MG63 (cell line): ENCODE data around the gene PSIP1. TPM values are rescaled to one million over a fixed set of nuclear protein-coding genes. Genes with fewer than 3 reads are reported as not detected.

ENCODE experiments used
- DNase-seq: peaks from one replicate; pipeline ENCODE4 v3.0.0-alpha.2; 2020
- H3K27me3 ChIP-seq: fragments of 250-450 bp; sonication (Bioruptor Pico); 2 replicates; pipeline ENCODE4 v1.5.1; 2020; ENCODE audit warnings: mild to moderate bottlenecking, moderate library complexity
- H3K36me3 ChIP-seq: fragments of 250-450 bp; sonication (Bioruptor Pico); 2 replicates; pipeline ENCODE4 v1.5.1; 2020; ENCODE audit warnings: mild to moderate bottlenecking, moderate library complexity
- H3K4me3 ChIP-seq: fragments of 250-450 bp; sonication (Bioruptor Pico); 2 replicates; pipeline ENCODE4 v1.5.1; 2020; ENCODE audit warnings: mild to moderate bottlenecking, moderate library complexity
- H3K9me3 ChIP-seq: fragments of 250-450 bp; sonication (Bioruptor Pico); 2 replicates; pipeline ENCODE4 v1.5.1; 2020; ENCODE audit warnings: mild to moderate bottlenecking, moderate library complexity
- total RNA-seq: library from RNA; depleted of rRNA; stranded (reverse); fragments of >200 nt; shearing (Covaris generic); gene quantifications from 2 replicates; pipeline ENCODE4 v1.2.3, GENCODE V29; 2014; ENCODE audit warnings: low replicate concordance; rRNA removed

The PSIP1 gene
- total RNA-seq, 1 experiment from 2014 or later, result 347 TPM

DNA sequence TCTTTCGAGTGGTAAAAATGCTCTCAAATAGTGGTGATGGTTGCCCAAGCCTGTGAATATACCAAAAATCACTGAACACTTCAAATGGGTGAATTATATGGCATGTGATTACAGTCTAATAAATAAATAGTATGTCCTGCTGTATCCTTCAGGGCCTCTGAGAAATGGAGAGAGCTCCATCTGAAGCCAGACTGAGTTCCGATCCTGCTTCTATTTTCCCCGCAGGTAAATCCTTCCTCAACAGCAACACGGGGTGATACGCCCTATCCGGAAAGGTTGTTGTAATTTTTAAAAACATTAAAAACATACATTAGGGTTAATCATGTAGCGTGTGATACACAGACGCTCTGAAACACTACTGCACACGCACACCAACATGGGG, 88.8 kb downstream of the PSIP1 start:
- Histone ChIP-seq H3K4me3 (peak overlapping the region; percentile 92), H3K9me3 (no peaks in the 10 kb centered on the region), H3K27me3 (no peaks in the 10 kb centered on the region), H3K36me3 (peaks cover 39% of the 10 kb centered on the region)
- DNase-seq, result no peak

DNA sequence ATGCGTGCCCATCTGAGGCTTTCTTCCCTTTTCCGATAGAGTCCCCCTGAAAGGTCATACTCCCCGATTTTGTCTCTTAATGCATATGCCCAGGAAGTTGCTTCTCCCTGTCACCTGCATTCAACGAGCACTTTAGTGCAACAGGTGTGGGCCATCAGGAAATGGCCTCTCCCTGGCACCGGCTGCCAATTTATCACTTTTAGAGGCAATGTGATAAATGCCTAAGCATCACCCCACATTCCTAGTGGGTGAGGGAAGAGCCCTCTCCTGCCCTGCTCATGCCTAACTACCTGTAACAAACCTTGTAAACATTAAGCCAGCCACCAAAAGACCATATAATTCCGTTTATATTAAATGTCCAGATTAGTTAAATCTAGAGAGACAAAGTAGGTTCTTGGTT, 89.2 kb downstream of the PSIP1 start:
- peak overlapping the region; percentile 92 for H3K4me3 ChIP-seq
- no peaks in the 10 kb centered on the region for H3K9me3 ChIP-seq
- peaks cover 34% of the 10 kb centered on the region for H3K36me3 ChIP-seq
- no peaks in the 10 kb centered on the region for H3K27me3 ChIP-seq
- no peak for DNase-seq

DNA sequence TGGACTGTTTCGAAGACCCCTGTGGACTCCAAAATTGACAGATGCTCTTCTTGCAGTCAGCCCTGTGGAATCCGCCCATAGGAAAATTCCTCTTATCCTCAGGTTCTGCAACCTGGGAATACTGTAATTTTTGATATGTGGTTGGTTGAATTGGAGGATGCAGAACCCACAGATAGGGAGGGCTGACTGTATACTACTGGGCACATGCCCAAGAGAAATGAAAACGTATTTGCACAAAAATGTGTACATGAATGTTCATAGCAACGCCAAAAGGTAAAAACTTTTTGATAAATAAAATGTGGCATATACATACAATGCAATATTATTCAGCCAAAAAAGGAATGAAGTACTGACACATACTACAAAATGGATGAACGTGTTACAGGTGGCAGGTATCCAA, 90.0 kb downstream of the PSIP1 start:
- H3K27me3 ChIP-seq, result no peaks in the 10 kb centered on the region
- no peak overlapping the region for H3K4me3 ChIP-seq
- H3K9me3 ChIP-seq, result no peaks in the 10 kb centered on the region
- H3K36me3 ChIP-seq, result peaks cover 27% of the 10 kb centered on the region
- no peak for DNase-seq

DNA sequence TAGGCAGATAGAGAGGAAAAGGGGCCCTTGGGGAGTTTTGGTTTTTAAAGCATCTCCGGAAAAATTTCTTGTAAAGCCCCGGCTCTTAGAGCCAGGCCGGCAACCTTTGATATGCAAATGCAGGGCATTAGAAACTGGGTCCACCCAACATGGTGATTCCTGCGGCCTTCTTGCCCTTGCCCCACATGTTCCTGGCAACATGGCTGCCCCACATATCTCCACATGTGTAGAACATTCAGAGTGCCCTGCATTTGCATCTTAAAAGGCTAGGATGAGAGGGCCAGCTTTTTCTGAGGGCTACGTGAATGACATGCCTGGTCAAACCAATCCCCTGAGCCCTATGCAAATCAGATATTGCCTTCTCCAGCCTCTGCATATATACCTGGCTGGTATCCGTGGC, 93.1 kb downstream of the PSIP1 start:
- peaks cover 16% of the 10 kb centered on the region for H3K9me3 ChIP-seq
- H3K36me3 ChIP-seq, result no peaks in the 10 kb centered on the region
- H3K4me3 ChIP-seq, result no peak overlapping the region
- no peaks in the 10 kb centered on the region for H3K27me3 ChIP-seq
- no peak for DNase-seq

DNA sequence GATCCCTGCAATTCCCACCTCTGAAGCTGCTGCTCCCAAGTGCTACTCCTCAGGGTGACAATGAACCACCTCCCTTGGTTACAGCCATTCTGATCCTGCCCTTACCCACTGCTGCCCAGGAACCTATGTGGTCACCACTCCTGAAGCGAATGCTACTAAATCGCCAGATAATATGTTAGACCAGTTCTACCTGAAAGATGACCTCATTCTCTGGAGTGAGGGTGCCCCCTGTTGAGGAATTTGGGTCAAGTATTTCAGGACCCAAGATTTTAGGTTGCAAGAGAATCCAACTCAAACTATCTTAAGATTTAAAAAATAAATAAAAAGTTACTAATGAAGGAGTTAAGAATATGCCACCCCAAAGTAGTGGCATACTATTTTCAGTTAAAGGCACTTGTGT, 93.9 kb downstream of the PSIP1 start:
- Histone ChIP-seq H3K27me3 (peaks cover 1% of the 10 kb centered on the region; the same call in 1 of the 2 replicates), H3K4me3 (no peak overlapping the region), H3K36me3 (no peaks in the 10 kb centered on the region), H3K9me3 (peaks cover 16% of the 10 kb centered on the region)
- DNase-seq, result peak; percentile 58

Other genes starting within 250 kb of the PSIP1 start
- 17.2 and 22.2 TPM in 2 replicates for gene TTC39B, start 203.8 kb downstream of the PSIP1 start, total RNA-seq
- 132 and 172 TPM in 2 replicates for gene SNAPC3, start 88.1 kb downstream of the PSIP1 start, total RNA-seq
- gene CCDC171, start 42.1 kb upstream of the PSIP1 start, total RNA-seq, result 6.6 and 9.1 TPM in 2 replicates